Stimulated activated CD4-positive, alpha-beta T cell treated with anti-CD3 and anti-CD28 coated beads, Interleukin-1b, Interleukin-23, amount 100 ng/mL, for 4 hours (primary cell): ENCODE measurements around the gene PCF11.

Experiments used
- DNase-seq, 2 donors: peaks; one replicate each; pipeline ENCODE4 v3.0.0-alpha.2; 2020; ENCODE audit warnings: low read depth in 2 of 2

PCF11 gene

DNA sequence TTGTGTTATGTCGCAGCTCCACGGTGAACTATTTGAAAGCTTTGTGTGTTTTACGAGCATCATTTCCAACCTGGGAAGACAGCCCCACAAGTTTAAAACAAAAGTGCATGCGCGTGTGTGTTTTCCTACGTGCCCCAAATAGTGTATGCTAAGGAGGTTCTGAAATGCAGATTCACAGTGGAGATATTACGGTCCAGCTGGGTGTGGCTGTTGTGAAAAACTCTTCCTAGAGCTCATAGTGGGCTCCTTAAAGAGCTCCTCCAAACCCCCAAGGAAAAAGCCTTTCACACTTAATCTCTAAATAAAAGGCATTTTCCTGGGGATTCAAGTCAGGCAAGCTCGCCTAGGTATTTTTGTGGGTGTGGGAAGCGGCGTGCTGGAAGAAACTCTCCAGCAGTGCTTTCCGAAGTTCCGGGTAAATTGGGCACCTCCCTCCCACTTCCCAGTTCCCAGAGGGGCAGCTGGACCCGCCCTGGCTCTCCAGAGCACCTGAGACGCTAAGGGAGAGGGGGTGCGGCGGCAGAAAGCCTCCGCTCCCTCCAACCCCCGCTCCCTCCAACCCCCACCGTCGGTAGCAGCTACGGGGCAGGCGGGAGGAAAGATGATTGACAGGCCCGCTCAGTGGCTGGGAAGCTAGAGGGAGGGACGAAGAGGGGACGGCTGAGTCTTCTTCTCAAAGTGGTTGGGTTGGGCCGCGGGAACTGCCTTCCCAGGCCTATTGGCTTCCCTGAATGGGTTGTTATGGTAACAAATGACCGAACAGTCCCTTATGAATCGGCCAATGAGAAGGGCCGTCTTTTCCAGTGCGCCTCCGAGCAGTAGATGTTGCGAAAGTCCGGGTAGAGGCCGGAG lies 561 bp upstream of the PCF11 start:
- peak in 1 of 2 donors; percentile 3 for DNase-seq

DNA sequence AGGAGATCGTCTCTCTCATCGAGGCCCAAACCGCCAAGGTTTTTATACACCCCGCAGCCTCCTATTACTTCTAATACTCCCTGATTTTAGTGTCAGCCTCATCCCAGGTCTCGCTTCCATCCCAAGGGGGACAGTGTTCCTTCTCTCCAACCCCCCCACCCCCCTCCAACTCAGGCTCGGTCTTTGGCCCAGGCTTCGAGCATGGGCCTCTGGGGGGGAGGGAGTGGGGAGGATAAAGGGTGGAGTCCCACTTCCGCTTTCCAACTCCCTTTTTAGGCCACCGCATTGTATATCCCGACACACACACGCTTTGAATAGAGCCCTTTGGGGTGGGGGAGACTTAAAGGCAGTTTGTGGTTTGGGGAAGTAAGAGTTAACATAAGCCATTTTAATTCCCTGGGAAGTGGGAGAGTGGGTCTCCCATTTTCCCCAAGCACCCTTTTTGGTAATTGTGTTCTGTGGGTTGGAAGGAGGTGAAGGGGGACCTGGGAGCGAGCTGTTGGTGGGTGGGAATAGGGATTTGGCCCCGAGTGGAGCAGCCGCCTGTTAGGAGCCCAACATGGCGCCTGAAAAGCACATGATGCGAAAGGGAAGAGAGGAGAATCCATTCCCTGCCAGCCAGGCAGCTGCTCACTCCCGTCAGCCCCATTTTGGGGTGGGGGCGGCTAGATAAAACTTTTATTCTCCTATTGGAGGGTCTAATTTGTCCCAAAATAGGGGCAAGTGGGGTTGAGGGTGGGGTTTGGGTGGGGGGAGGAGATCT lies 844 bp downstream of the PCF11 start:
- peak; percentile 17 to 42 for DNase-seq

DNA sequence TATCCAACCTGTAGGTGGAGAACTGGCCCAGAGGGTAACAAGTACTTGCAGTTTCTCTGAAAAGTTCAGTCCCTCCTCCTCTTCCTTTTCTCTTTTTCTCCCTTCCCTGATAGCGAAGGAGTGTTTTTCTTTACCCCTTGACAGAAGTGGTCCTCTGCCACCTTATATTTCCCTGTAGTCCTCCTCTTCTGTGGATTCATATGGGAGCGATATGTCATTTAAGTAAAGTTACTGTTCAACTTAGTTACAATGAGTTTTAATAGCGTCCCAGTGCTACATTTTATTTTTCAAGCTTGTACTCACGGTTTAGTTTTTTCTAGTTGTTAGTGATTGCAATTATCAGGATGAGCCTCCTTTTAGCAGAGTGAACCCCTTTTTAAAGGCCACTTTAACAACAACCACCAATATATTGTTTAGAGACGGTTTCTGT lies 1.4 kb downstream of the PCF11 start:
- DNase-seq: no peak

DNA sequence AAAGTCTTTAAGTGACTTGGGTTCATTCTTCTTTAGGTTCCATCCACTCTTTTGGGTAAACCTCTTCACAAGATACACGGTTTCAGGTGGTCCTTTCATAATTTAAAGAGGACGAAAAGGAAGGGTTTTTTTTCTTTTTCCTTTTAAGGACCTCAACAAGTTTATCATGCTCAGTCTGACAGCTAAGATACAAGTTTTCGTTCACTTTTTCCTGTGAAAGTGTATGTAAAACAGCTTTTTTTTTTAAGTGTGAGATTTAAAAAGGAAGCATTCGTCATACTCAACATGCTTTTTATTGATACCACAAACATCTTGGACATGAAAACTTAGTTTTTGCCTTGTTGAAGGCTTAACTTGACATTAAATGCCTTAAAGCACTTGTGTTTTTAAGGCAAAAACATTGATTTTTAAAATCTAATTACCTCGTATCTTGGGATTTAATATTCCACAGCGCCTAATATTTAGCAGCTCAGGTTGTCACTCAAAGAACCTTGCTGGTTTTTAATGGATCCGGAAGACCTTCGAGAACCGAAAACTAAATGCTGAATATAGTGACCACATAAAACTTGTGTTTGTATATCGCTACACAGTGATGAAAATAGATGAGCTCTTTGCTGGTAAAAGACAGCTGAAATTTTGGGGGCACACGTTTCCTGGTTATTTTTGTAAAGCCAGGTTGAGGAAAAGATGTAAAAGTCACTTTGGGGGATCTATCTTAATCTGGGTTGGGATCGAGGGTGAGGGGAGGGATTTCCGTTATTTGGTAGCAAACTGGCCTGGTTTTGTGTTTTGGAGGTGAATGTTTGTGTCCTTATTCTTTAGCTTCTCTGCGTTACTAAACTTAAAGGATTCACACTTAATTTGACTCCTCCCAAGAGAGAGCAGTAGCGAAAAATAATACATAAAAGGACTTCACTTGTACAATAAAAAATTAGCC lies 2.3 kb downstream of the PCF11 start:
- no peak for DNase-seq

DNA sequence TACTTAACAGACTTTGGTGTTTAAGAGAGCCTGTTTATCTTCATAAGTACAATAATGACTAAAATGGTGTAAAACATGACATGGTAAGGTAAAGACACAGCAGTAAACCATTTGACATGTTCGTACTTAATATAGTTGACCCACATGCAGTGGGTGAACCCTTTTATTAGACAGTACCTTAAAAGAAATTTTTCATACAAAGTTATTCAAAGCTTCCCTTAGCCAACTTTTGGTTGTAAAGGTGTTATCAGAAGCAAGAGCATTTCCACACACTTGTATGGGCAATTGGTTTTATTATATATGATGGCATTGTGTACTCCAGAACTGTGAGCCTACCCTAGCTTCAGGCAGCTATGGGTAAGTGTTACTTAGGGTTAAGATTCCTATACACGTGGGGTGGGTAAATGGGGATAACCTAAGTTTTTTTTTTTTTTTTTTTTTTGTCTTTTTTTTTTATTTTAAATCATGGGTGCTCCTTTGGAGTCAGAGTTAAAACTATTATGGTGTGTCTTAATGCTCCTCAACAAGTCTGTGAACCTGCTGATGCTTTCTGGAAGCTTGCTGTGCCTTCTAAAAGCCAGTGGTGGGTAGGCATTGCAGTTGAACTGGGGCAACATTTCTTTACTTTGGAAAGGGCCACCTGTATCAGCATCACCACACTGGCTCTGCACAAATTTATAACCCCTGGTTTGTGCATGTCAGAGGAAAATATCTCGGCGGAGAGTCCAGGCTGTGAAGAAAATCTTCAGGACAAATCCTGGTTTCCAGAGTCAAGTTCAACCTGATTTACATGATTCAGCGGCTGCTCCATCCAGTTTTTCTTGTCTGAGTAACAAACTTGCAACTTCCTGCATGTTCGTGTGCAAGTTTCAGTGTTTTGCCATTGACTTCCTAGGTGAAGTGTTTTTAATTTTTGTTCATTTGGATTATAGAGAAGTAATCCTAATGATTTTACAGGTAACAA lies 3.3 kb downstream of the PCF11 start:
- no peak for DNase-seq

DNA sequence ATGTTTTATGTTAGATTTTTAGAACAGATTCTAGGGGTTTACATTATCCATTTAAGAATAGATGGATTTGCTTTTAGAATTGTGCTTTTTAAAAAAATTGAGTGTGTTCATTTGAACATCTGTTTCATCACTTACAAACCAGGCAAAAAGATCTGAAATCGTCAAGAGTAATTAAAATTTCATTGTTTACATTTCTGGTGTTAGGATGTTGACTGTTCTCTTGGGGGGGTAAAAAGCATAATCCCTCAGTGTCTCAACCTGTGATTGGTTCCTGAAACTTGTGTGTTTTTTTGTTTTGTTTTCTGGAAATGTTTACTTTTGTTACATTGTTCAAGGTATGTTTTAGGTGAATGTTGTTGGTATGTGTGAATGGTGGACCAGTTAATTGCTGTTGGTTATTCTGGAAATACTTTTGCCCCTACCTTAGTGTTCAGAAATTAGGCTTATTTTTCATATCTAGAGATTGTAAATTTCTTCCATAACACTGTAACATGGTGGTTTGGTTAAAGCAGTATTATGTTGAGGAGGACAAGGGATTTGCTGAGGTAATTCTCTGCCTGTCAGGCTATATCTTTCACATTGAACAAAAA lies 4.8 kb downstream of the PCF11 start:
- DNase-seq: no peak

DNA sequence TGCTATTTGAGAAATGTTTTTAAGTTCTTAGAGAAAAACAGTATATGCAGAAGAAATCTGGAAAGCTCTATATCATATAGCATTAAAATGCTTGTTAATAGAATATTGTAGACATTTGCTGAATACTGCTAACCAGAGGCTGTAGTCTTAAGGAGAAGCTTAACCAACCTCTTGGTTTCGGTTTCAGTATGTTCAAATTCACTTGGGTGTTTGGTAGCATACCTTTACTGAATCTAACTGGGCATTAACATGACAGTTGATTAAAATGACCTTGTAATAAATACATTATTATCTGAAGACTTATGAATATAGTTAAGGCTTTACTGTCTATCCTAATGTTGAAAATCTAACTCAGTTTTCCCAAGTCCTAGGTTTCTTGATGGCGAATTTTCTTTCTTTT lies 5.4 kb downstream of the PCF11 start:
- DNase-seq: no peak

DNA sequence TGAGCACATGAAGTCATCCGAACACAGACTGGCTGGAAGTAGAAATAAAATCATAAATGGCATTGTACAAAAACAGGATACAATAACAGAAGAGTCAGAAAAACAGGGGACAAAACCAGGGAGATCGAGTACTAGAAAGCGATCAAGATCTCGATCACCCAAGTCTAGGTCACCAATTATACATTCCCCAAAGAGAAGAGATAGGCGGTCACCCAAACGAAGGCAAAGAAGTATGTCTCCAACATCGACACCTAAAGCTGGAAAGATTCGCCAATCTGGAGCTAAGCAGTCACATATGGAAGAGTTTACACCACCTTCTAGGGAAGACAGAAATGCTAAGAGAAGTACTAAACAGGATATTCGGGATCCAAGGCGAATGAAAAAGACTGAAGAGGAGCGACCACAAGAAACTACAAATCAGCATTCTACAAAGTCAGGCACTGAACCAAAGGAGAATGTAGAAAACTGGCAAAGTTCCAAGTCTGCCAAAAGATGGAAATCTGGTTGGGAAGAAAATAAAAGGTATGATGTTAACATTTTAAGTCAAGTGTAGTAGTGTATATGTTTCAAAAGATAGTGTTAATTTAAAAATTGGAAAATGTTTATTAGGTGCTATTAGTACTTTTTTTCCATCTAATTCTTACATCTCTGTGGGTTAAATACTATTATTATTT lies 9.4 kb downstream of the PCF11 start:
- no peak for DNase-seq

DNA sequence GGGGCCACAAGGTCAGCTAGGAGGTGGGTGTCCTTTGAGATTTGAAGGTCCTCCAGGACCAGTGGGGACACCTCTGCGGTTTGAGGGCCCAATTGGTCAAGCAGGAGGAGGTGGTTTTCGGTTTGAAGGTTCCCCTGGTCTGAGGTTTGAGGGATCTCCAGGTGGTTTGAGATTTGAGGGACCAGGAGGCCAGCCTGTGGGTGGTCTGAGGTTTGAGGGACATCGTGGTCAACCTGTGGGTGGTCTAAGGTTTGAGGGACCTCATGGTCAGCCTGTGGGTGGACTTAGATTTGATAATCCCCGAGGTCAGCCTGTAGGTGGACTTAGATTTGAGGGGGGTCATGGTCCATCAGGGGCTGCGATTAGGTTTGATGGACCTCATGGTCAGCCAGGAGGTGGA lies 11.8 kb downstream of the PCF11 start:
- no peak for DNase-seq

DNA sequence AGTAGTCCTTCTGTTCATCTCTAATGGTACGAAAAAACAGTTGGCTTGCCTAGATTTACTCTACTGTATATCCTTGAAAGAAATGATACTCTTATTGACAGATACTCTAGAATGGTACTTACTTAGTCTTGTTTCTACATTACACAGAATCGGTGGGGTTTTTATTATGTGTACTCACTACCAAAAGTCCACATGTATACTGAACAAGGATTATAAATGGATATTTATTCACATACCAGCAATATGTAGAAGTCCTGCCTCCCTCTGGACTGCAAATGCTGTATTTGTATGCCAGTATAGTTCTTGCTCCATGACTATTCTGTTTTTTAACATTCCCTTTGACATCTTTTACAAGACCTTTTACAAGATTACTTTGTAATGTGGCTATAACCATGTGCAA lies 13.9 kb downstream of the PCF11 start:
- DNase-seq: no peak

DNA sequence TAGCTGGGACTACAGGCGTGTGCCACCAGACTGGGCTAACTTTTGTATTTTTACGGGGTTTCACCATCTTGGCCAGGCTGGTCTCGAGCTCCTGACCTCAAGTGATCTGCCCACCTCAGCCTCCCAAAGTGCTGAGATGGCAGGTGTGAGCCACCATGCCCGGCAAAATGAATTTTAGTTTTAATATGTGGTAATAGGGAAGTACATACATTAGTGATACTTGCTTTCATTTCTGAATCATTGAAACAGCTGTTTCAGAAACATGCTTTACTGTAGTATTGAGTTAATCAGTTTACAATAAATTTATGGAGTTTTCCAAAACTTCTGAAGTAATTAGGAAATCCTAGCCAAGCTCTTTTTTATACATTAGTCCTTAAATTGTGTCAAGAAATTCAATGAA lies 15.6 kb downstream of the PCF11 start:
- DNase-seq: no peak

DNA sequence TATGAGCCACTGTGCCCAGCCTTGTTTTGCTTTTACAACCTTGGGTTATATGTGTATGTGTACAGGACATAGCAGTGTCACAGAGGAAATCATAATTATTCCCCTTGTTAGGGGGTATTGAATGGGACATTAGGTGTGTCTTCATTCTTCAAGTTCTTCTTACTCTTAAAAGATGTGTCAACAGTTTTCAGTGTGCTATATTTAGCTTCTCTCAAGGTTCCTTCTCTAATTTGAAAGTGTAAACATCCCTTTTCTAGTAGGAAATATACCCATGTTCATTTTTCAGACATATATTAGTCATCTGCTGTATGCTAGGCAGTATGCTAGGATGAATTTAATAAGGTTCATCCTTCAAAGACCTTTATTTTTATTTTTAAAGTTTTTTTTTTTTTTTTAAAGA lies 17.1 kb downstream of the PCF11 start:
- no peak for DNase-seq

DNA sequence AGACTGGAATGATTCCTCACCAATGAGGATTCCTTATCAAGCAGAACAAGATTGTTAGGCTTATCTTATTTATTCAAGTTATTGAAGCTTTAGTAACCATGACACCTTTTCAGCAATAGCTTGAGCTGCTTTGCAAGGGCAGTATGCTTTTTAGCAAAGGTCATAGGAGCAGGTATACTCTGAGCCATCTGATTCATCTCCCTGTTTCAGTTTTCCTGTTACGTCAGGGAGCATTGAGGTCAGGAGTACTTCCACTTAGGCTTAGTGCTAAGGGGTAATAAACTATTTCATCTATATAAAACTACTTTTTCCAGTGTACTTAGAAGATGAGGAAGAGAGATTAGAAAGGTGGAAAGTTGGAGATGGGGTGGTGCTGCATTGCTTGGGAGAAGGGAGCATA lies 18.9 kb downstream of the PCF11 start:
- DNase-seq: no peak

DNA sequence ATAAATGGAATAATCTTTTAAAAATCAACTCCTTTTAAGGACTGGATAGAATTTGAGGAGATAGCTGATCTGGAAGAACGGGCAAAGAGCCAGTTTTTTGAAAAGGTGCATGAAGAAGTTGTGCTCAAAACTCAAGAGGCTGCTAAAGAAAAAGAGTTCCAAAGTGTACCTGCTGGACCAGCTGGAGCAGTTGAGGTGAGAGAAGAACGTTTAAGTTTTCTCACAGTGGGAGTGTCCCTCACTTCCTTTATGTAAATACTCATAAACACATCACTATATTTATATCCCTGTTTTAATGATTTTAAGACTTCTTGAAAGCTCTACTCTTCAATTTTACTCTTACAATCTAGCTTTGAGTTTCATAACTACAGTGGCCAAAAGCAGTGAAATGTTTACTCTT lies 24.9 kb downstream of the PCF11 start:
- DNase-seq: no peak

DNA sequence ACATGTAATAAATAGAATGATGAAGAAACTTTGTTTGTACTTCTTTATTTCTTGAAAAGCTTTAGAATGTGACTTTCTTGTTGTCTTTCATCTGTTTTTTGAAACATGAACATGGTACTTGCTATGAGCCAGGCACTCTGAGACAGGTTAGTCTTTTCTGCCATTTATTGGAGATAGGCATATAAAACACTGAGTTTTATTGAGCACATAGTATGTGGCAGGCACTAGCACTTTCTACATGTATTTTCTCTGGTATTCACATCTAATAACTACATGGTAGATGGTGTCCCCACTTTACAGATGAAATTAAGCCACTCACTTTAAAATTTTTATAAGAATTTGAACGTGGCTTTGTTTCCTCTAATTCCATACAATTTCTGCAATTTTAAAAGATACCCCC lies 28.8 kb downstream of the PCF11 start:
- no peak for DNase-seq

DNA sequence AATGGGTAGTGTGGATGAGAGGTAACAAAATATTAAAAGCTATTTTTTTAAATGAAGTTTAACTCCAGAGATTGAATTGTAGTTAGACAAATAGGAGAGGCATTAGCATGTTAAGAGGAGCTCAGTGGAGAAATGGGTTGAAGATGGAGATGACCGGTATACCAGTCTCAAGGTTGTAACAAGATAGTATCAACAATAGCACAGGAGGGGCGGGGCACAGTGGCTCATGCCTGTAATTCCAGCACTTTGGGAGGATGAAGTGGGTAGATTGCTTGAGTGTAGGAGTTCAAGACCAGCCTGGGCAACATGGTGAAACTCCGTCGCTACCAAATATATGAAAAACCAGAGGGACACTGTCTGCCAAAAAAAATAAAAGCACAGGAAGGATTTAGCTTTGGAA lies 30.5 kb downstream of the PCF11 start:
- no peak for DNase-seq

DNA sequence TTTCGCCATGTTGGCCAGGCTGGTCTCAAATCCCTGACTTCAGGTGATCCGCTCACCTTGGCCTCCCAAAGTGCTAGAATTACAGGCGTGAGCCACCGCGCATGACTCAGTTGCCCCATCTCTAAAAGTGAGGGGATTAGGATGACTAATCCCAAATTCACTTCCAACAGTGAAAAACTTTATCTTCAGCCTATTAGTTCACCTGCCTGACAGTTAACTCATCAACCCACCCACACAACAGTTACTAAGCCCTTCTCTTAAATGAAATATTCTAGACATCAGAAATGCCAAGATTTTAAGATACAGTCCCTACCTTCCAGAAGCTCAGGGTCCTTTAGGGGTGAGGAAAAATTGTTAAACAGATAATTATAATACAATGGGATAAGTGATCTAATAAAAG lies 34.6 kb downstream of the PCF11 start:
- no peak for DNase-seq

DNA sequence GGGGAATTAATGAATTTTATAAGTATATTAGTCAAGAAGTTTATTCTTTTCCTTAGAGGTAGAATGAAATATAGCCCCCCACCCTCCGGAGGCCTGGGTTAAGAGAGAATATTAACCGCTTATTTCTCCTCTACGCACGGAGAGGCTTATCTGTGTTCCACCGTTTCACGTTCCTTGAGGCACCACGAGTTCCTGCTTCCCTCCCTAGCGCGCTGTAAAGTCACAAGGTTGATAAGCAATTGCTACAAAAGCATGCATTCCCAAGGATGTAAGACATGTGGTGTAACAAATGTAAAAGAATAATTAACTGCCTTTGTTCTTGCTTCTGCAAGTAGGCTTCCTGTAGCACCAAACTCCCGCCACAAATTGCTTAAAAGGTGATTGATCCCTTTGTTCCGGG lies 35.1 kb downstream of the PCF11 start:
- no peak for DNase-seq

DNA sequence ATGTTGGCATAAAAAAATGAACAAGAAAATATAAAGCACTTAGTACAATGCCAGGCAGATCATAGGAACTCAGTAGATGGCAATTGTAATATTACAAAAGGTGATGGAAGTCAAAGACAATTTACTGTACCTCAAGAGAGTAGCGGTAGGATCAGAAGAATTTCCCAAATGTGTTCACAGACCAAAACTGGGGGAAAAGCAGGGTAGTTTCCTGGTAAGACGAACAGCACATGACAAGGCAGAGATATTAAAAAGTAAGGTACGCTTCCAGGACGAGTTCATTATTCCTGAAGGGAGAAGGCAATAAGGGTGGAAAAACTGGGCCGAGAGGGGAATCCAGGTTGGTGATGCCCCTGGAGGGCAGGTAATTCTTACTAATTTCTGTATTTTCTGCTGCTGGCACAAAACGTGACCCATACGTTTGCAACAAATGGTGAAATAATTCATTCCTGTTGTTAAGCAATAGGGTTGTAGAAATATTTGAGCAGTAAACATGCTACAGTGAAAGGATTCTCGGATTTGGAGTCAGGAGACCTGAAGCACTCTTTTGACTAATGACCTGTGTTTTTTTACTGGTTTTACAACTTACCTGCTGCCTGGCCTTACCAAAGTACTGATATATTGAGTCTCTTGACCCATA lies 35.8 kb downstream of the PCF11 start:
- DNase-seq: no peak
